ENCODE data around the gene DNAJB9.

DNA sequence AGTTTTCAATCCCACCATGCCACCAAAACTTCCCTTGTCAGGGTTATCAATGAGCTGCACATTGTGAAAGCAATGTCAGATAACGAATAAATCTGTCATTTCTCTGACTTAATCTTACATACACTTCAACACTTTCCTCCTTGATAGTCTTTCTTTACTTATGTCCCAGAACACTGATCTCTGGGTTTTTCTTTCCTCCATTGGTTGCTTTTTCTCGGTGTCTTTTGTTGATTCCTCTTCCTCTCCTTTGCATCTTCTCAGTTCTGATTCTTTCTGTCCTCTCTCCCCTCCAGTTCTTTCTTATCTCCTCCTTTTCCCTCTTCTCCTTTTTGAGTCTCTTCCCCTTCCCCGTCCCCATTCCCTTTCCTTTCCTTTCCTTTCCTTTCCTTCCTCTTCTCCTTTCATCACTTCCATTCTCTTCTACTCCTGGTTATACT is 16.6 kb downstream of the DNAJB9 start:
- TF ChIP-seq, protein P1, sequence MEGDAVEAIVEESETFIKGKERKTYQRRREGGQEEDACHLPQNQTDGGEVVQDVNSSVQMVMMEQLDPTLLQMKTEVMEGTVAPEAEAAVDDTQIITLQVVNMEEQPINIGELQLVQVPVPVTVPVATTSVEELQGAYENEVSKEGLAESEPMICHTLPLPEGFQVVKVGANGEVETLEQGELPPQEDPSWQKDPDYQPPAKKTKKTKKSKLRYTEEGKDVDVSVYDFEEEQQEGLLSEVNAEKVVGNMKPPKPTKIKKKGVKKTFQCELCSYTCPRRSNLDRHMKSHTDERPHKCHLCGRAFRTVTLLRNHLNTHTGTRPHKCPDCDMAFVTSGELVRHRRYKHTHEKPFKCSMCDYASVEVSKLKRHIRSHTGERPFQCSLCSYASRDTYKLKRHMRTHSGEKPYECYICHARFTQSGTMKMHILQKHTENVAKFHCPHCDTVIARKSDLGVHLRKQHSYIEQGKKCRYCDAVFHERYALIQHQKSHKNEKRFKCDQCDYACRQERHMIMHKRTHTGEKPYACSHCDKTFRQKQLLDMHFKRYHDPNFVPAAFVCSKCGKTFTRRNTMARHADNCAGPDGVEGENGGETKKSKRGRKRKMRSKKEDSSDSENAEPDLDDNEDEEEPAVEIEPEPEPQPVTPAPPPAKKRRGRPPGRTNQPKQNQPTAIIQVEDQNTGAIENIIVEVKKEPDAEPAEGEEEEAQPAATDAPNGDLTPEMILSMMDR (IDR thresholded peaks at IDR 0.05) = no peak
- no peak for TF ChIP-seq POLR2AphosphoS5 (IDR thresholded peaks at IDR 0.05)
